GOT3 (cell line): ENCODE data around the gene MAEA.

ENCODE experiments used
- DNase-seq: peaks from one replicate; lab custom pipeline; 2025; ENCODE audit warnings: mixed read lengths; lab: John Stamatoyannopoulos, UW

MAEA gene

DNA sequence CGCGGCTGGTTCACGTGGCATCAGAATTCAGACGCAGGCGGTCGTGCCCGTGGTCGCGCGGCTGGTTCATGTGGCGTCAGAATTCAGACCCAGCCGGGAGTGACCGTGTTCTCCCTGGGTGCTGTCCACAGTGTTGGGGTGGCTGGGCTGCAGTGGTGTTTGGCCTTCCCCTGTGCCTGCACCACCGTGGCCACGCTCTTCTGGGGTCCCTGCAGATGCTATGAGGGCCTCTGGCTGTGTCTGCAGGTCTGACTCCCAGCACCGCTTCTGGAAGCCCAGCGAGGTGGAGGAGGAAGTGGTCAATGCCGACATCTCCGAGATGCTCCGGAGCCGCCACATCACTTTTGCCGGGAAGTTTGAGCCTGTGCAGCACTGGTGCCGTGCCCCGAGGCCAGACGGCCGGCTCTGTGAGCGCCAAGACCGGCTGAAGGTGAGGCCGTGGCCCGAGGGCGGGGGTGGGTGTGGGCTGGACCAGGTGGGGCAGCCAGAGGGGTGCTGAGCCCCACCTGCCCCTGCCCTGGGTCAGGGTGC, 90.2 kb downstream of the MAEA start:
- DNase-seq = no peak

DNA sequence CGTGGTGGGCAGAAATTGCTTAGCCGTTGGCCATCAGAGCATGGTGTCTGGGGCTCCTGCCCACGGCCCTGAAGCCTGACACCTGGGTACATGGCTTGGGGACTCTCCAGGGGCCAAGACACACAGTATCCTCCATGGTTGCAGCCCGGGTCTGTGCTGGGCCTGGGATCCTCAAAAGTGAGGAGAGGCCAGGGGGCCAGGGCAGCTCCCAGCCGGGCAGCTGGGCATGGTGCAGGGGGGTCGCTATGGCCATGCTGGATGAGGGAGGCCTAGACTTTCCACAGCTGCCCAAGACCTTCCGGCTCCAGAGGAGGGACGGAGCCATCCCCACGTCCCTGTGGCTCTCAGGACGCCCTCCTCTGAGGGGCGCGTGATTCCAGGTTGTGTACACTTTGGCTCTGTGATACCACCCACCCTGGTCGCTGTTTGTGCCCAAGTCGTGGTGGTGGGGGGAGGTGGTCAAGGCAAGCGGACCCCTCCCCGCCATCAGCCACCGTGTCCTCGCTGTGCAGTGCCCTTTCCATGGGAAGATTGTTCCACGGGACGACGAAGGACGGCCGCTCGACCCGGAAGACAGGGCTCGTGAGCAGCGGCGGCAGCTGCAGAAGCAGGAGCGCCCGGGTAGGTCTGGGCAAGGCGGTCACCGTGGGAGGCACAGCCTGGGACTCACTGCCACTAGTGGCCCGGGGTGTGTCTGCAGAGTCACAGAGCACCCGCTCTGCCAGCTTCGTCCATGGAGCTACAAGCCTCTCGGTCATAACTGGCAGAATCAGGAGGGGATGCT, 90.9 kb downstream of the MAEA start:
- no peak for DNase-seq

DNA sequence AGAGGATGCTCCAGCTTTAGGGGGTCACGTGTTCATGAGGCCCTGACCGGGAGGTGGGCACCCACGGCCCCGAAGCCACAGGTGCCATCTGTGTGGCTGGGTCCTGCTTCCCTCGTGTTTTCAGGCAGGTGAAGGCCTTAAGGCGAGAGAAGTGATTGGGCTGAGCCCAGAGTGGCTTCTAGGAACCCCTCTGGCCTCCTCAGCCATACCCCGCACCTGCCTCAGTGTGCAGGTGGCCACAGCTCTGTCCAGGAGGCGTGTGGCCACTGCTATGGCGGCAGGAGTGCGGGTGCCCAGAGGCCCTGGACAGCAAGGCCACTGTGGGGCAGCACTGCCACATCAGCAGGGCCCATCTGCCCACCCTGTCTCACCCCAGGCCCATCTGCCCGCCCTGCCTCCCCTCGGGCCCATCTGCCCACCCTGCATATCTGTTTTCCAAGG, 91.5 kb downstream of the MAEA start:
- no peak for DNase-seq

- no peak for DNase-seq
Measured at GRCh38 chr4:1381944-1382541, 92.4 kb downstream of the MAEA start.

- no peak for DNase-seq
Measured at GRCh38 chr4:1382776-1383727, 93.4 kb downstream of the MAEA start.

- no peak for DNase-seq
Measured at GRCh38 chr4:1383728-1384591, 94.3 kb downstream of the MAEA start.

DNA sequence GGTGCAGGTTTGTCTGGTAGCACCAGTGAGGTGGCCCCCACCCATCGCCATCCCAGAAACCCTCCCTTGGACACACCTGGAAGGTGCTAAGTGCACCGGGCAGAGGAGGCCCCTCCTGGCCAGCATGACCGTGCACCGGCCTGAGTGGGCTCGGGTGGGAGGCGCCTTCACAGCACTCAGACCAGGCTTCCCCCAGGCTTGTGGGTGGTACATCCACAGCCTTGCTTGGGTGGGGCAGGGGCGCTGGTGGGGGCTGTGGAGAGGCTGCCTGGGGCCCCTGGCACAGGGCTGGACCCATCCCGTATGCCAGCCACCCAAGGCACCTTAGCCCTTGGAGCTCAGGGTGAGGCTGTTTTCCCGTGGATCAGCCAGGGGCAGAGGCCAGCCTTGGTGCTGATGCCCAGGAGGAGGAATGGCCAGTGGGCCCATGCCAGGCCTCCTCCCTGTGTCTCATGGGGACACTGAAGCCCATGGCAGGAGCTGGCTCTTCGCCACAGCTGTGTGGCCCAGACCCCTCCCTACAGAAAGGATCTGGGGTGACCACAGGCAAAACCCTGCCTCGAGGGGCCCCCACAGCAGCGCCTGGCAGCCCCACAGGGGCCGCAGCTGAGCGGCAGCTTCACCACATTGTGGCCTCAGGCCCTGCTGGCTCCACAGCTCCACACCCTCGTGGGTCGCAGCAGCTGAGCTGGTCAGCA, 95.1 kb downstream of the MAEA start:
- DNase-seq = no peak

DNA sequence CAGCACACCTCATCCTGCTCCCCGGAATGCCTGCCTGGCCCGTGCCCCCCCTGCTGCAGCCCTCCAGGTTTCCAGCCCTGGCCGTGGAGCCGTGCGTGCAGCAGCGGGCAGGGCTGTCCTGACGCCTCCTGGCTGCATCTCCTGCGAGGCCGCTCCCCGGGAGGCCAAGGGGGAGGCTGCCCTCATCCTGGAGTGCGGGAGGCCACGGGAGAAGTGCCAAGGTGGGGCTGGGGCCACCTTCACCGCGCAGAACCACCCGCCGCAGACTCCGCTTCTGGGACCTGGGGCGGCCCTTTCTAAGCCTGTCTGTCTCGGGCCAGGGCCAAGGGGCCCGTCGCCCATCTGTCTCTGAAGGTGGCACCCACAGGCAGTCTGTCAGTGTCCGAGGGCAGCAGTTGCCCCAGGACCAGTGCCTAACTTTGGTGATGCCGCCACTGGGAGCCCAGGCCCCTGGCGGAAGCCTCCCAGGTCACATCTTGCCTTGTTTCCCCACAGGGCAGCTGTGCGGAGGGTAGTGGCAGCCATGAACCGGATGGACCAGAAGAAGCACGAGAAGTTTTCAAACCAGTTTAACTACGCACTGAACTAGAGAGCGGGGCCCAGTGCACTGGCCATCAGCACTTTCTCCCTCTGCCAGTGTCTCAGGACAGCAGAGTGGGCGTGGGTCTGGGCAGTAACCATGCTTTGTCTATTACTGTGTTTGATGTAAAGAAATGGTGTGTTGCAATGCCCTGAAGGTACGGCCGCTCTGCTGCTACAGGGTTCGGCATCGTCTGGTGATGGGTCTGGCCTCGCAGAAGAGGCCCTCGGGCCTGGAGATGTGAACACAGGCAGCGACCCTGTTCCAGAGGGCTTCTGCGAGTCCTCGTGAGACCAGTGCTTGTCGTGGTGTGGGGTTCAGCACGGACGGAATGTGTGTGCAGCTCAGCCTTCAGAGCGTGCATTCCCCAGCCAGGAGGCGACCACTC, 96.0 kb downstream of the MAEA start:
- DNase-seq = no peak
